Measurements from ENCODE around the gene C2CD4B. TPM values are rescaled to one million over a fixed set of nuclear protein-coding genes. Genes with fewer than 3 reads are reported as not detected.
A peak's percentile ranks its signal among the peaks of the same experiment; 100 is the strongest.

C2CD4B gene
- total RNA-seq, 2 donors from 2014 or later: 0.24 to 0.90 TPM

- no peak for ATAC-seq (replicated peaks in 1 of 2)
- no peak for DNase-seq
- peaks cover 9% of the 10 kb centered on the region for H3K4me1 Mint-ChIP-seq (ENCODE audit: low read depth)
- no peaks in the 10 kb centered on the region for H3K27me3 Mint-ChIP-seq (ENCODE audit: low read depth)
- H3K4me3 Mint-ChIP-seq: no peak overlapping the region
- no peaks in the 10 kb centered on the region for H3K9me3 Mint-ChIP-seq
- H3K27ac Mint-ChIP-seq: no peak overlapping the region
- no peaks in the 10 kb centered on the region for H3K36me3 Mint-ChIP-seq (ENCODE audit: insufficient read depth in 2 of 2)
These were observed 19.9 kb downstream of the C2CD4B start for GRCh38 chr15:62145015-62145735.

DNA sequence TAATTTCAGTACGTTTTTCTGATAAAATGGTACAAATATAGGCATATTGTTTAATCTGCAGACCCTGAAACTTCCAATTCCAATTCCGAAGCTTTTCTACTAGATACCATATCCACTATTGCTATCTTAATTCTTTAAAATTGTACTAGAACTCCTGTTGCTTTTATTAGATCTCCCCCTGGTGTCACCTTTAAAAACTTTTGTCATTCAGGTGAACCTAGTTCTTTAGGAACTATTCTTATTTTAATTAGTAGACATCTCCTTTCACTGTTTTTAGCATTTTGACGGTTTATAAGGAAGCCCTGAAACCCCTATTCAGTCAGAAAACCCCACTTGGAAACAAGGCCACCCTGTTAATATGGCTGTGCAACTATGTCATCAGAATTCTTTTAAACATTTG, 22.3 kb downstream of the C2CD4B start:
- no peak for ATAC-seq (replicated peaks in 1 of 2)
- Mint-ChIP-seq H3K9me3 (no peaks in the 10 kb centered on the region), H3K27ac (no peak overlapping the region)

DNA sequence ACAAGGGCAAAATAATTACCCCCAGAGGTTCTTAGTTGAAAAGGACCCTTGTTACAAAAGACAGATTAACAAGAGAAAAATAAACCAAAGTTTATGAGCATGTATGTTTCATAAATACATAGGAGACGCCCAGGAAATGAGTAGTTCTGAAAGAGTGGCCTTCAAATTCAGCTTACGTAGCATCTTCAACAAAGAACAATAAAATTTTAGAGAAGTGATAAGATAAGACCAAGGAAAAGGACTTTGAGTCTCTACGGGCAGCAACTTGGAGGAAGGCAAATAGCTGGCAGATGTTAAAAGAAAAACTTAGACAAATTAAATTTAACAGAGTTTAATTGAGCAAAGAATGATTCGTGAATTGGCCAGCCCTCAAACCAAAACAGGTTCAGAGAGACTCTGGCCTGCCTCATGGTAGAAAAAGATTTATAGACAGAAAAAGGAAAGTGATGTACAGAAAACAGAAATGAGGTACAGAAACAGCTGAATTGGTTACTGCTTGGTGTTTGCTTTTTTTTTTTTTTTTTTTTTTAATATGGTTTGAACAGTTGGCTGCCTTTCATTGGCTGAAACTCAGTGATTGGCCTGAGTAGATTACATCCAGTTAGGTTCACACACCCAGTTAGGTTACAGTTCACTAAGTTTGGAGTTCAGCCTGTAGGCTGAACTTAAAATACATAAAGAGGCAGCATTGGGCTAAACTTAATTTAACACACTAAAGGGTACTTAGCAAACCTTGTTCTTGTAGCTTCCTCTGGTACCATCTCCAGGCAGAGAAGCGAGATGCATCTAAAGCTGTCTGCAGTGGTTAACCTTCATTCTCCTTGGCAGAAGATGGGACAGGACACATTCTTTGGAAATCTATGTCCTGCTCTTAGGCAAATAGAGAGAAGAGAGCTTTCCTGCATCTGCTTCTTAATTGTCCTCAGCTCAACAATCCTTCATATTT, 23.2 kb downstream of the C2CD4B start:
- Mint-ChIP-seq H3K4me3 (peak overlapping the region in 1 of 2 donors; percentile 58), H3K27me3 (ENCODE audit: low read depth) (no peaks in the 10 kb centered on the region), H3K27ac (peak overlapping the region; percentile 91), H3K4me1 (ENCODE audit: low read depth) (no peaks in the 10 kb centered on the region), H3K36me3 (ENCODE audit: insufficient read depth in 2 of 2) (no peaks in the 10 kb centered on the region), H3K9me3 (no peaks in the 10 kb centered on the region)
- no peak for DNase-seq
- ATAC-seq (replicated peaks in 1 of 2): peak in 1 of 2 donors; percentile 13

More for the DNA sequence above, 22.3 kb downstream of the C2CD4B start:
- DNase-seq: no peak
- no peaks in the 10 kb centered on the region for H3K36me3 Mint-ChIP-seq (ENCODE audit: insufficient read depth in 2 of 2)
- H3K27me3 Mint-ChIP-seq (ENCODE audit: low read depth): no peaks in the 10 kb centered on the region
- H3K4me1 Mint-ChIP-seq (ENCODE audit: low read depth): no peaks in the 10 kb centered on the region
- no peak overlapping the region for H3K4me3 Mint-ChIP-seq

DNA sequence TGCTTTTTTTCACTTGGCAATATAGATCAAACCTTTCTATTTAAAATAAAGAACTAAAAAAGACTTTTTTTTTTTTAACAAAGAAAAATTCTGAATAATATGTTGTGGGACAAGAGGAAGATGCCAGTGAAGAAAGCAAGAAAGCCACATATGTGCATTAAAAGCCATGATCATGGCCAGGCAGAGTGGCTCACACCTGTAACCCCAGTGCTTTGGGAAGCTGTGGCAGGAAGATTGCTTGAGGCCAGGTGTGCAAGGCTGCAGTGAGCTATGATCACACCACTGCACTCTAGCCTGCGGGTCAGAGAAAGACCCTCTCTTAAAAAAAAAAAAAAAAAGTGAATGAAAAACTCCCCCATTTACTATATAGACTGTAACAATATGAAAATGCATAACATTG, 23.9 kb downstream of the C2CD4B start:
- H3K4me3 Mint-ChIP-seq: peak overlapping the region in 1 of 2 donors; percentile 58
- H3K36me3 Mint-ChIP-seq (ENCODE audit: insufficient read depth in 2 of 2): no peaks in the 10 kb centered on the region
- ATAC-seq (replicated peaks in 1 of 2) (no peak), DNase-seq (no peak)
- no peaks in the 10 kb centered on the region for H3K27me3 Mint-ChIP-seq (ENCODE audit: low read depth)
- H3K27ac Mint-ChIP-seq: peak overlapping the region; percentile 91
- H3K4me1 Mint-ChIP-seq (ENCODE audit: low read depth): no peaks in the 10 kb centered on the region
- no peaks in the 10 kb centered on the region for H3K9me3 Mint-ChIP-seq

DNA sequence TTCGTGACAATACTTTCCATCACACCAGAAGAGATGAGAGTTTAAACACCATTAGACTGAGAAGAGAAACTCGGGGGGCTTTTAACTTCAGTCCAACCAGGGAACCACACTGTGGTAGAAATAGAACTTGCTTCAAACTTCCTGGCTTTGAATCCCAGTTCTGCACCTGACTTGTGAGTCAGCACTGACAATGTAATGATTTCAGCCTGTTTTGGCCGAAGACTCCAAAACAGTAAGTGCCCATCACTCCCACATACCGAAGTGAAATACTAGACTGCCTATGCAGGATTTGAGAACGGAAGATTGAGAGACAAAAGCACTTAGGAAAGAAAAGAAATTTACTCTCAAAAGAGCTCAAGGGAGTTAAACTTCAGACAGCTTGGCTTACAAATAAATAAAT, 27.0 kb downstream of the C2CD4B start:
- no peak for DNase-seq
- Mint-ChIP-seq H3K36me3 (ENCODE audit: insufficient read depth in 2 of 2) (peaks cover 0 to 1% of the 10 kb centered on the region in 2 donors), H3K9me3 (peaks cover 0 to 3% of the 10 kb centered on the region in 2 donors), H3K4me1 (ENCODE audit: low read depth) (no peaks in the 10 kb centered on the region), H3K27me3 (ENCODE audit: low read depth) (peaks cover 5% of the 10 kb centered on the region), H3K4me3 (no peak overlapping the region), H3K27ac (no peak overlapping the region)
- ATAC-seq (replicated peaks in 1 of 2): no peak

DNA sequence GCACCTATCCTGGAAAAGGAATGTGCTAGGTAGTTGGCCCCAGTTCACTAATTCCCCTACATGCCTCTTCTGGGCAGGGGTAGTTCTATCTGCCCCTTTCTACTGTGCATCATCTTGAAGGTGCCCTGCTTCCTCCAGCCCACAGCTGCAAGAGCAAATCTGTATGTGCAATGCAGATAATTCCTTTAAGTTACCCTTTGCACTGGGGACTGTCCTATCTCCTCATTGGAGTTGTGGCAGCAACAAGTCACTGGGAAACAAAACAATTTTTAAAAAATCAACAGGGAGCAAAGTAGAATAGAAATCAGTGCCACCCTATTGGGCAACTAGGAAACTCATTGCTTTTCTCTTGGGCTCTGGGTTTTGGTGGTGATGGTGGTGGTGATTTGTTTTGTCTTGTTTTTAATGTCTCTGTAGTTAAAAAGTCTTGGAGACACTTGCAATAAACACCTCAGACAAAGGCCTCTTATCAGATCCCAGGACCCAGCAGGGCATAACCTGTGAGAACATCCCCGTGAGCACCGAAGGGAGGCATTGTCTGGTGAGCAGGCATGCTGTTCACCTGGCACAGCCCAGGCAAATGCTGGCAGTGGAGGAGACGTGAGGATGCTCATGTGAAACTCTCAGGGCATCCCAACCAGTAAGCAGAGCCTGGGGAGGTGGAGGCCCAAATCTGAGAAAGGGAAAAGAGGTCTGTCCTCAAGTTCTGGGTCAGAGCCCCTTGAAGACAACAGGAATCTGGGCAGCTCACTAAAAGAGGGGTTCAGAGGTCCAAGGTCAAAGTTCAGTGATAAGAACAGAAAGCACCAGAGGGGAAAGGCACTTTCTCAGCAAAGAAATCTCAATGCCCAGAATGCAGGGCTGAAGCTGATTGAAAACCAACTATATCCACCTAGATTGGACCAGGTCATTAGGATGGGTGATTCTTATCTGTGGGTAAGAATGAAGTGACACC, 27.9 kb downstream of the C2CD4B start:
- no peak for DNase-seq
- ATAC-seq (replicated peaks in 1 of 2): no peak
- H3K9me3 Mint-ChIP-seq: peaks cover 0 to 3% of the 10 kb centered on the region in 2 donors
- no peaks in the 10 kb centered on the region for H3K4me1 Mint-ChIP-seq (ENCODE audit: low read depth)
- H3K36me3 Mint-ChIP-seq (ENCODE audit: insufficient read depth in 2 of 2): peaks cover 0 to 1% of the 10 kb centered on the region in 2 donors
- H3K4me3 Mint-ChIP-seq: no peak overlapping the region
- peaks cover 5% of the 10 kb centered on the region for H3K27me3 Mint-ChIP-seq (ENCODE audit: low read depth)
- no peak overlapping the region for H3K27ac Mint-ChIP-seq

DNA sequence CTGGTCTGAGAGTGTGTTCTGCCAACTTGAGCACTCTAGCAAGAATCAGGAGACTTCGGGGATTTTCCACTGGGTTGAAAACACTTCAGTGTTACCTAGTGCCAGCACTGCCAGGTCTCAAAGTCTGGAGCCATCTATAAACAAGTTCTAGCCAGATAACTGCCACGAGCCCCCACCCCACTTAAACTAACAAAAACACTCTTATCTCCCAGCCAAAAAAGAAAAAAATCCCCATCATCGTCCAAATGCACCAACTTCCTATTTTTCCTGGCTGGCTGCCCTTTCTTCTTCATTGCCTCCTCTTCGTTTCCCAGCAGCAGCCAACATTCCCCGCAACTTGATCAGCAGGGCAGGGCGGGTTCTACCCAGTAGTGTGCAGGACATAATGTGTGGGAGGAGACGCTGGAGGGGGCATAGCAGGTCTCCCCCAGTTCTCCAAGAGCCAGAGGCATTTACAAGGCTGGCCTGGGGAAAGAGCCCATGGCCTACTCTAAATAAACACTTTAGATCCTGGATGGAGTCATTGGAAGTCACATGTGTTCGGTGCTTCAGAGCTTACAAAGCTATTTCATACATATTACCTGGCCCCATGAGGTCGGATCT, 29.5 kb downstream of the C2CD4B start:
- Mint-ChIP-seq H3K4me1 (ENCODE audit: low read depth) (no peaks in the 10 kb centered on the region), H3K9me3 (peaks cover 0 to 3% of the 10 kb centered on the region in 2 donors), H3K27me3 (ENCODE audit: low read depth) (peaks cover 5% of the 10 kb centered on the region), H3K27ac (no peak overlapping the region), H3K36me3 (ENCODE audit: insufficient read depth in 2 of 2) (peaks cover 0 to 1% of the 10 kb centered on the region in 2 donors), H3K4me3 (no peak overlapping the region)
- no peak for DNase-seq
- ATAC-seq (replicated peaks in 1 of 2): no peak

- no peak for ATAC-seq (replicated peaks in 1 of 2)
- no peak for DNase-seq
- H3K36me3 Mint-ChIP-seq (ENCODE audit: insufficient read depth in 2 of 2): peaks cover 0 to 1% of the 10 kb centered on the region in 2 donors
- H3K4me1 Mint-ChIP-seq (ENCODE audit: low read depth): peaks cover 11% of the 10 kb centered on the region
- H3K4me3 Mint-ChIP-seq: no peak overlapping the region
- H3K27me3 Mint-ChIP-seq (ENCODE audit: low read depth): peaks cover 5% of the 10 kb centered on the region
- peaks cover 0 to 3% of the 10 kb centered on the region in 2 donors for H3K9me3 Mint-ChIP-seq
- no peak overlapping the region for H3K27ac Mint-ChIP-seq
These were observed 31.9 kb downstream of the C2CD4B start for GRCh38 chr15:62133141-62133540.

- Mint-ChIP-seq H3K4me1 (ENCODE audit: low read depth) (peaks cover 22% of the 10 kb centered on the region), H3K9me3 (no peaks in the 10 kb centered on the region), H3K27ac (no peak overlapping the region), H3K27me3 (ENCODE audit: low read depth) (no peaks in the 10 kb centered on the region), H3K4me3 (no peak overlapping the region), H3K36me3 (ENCODE audit: insufficient read depth in 2 of 2) (no peaks in the 10 kb centered on the region)
- DNase-seq (no peak), ATAC-seq (replicated peaks in 1 of 2) (peak; percentile 32 to 52)
These were observed 36.2 kb downstream of the C2CD4B start for GRCh38 chr15:62128916-62129315.

DNA sequence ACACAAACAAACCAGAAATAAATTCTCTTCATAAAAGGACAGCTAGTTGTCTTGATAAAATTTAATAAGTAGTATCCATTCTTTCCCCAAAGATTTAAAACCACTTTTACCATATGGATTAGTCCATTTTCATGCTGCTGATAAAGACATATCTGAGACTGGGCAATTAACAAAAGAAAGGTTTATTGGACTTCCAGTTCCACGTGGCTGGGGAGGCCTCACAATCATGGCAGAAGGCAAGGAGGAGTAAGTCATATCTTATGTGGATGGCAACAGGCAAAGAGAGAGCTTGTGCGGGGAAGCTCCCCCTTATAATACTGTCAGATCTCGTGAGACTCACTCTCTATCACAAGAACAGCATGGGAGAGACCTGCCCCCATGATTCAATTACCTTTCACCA, 38.7 kb downstream of the C2CD4B start:
- Mint-ChIP-seq H3K9me3 (peaks cover 0 to 3% of the 10 kb centered on the region in 2 donors), H3K4me3 (no peak overlapping the region), H3K4me1 (ENCODE audit: low read depth) (peaks cover 31% of the 10 kb centered on the region), H3K27ac (peak overlapping the region; percentile 6), H3K27me3 (ENCODE audit: low read depth) (no peaks in the 10 kb centered on the region), H3K36me3 (ENCODE audit: insufficient read depth in 2 of 2) (no peaks in the 10 kb centered on the region)
- DNase-seq: no peak
- ATAC-seq (replicated peaks in 1 of 2): no peak

DNA sequence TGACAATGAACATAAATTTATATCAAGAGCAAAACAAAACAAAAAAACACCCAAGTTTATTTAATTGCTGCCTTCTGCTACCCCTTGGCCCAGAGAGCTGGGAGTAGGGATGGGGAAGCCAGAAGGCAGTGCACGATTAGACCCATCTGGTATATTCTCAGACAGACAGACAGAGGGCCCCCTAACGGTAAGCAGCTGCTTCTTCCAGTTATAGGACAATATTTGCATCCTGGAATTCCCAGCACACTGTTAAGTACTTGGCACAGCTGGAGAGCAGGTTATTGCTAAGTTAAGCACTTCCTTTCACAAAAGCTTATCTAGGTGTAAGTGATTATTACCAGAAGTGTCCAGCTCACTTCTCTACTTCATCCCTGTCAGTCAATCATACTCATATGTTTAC, 39.3 kb downstream of the C2CD4B start:
- peak overlapping the region in 1 of 2 donors; percentile 1 for H3K4me3 Mint-ChIP-seq
- peaks cover 31% of the 10 kb centered on the region for H3K4me1 Mint-ChIP-seq (ENCODE audit: low read depth)
- DNase-seq (no peak), ATAC-seq (replicated peaks in 1 of 2) (no peak)
- H3K27me3 Mint-ChIP-seq (ENCODE audit: low read depth): no peaks in the 10 kb centered on the region
- H3K36me3 Mint-ChIP-seq (ENCODE audit: insufficient read depth in 2 of 2): no peaks in the 10 kb centered on the region
- H3K27ac Mint-ChIP-seq: peak overlapping the region; percentile 11
- H3K9me3 Mint-ChIP-seq: peaks cover 0 to 3% of the 10 kb centered on the region in 2 donors

DNA sequence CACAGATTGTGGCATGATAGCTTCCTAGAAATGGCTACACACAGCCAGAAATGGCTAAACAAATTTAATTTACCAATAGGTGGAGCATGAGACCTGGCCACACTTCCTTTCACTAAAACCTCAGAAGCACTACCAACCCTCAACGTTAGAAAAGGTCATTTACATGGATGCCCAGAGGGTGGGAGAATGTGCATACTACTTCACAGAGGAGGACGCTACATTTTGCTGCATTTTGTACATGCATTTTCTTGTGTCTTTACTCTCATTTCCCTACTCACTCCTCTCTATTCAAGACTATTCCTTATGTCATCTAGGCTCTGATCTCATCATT, 40.1 kb downstream of the C2CD4B start:
- peak in 1 of 2 donors; percentile 48 for ATAC-seq (replicated peaks in 1 of 2)
- H3K4me1 Mint-ChIP-seq (ENCODE audit: low read depth): peaks cover 37% of the 10 kb centered on the region
- peak overlapping the region; percentile 15 for H3K27ac Mint-ChIP-seq

More for the DNA sequence above, 40.1 kb downstream of the C2CD4B start:
- H3K27me3 Mint-ChIP-seq (ENCODE audit: low read depth): no peaks in the 10 kb centered on the region
- no peaks in the 10 kb centered on the region for H3K36me3 Mint-ChIP-seq (ENCODE audit: insufficient read depth in 2 of 2)
- H3K9me3 Mint-ChIP-seq: peaks cover 0 to 3% of the 10 kb centered on the region in 2 donors
- no peak for DNase-seq
- H3K4me3 Mint-ChIP-seq: peak overlapping the region in 1 of 2 donors; percentile 2
